Activated T-helper 1 cell treated with anti-CD3 and anti-CD28 coated beads, Interleukin-12 subunit alpha, Interleukin-12 subunit beta, Interleukin-2, Interleukin-4 antibody, amounts not matched to agents 30 ng/mL and 10 ng/mL and 1 ng/mL, durations not matched to agents 14 hours and 24 hours and 36 hours (primary cell): ENCODE results near the gene TSTD2. TPM values are rescaled to one million over a fixed set of nuclear protein-coding genes. Genes with fewer than 3 reads are reported as not detected.

Experiments used
- DNase-seq: peaks from one replicate; pipeline ENCODE4 v3.0.0; 2021; ENCODE audit warnings: low spot score
- H3K27ac Mint-ChIP-seq: one replicate; pipeline ENCODE4 v1.8.0; 2021; ENCODE audit warnings: mild to moderate bottlenecking, mixed read lengths
- H3K27me3 Mint-ChIP-seq: one replicate; pipeline ENCODE4 v1.8.0; 2022; ENCODE audit warnings: mild to moderate bottlenecking, moderate library complexity, mixed read lengths; ENCODE audit not compliant: insufficient read depth
- H3K36me3 Mint-ChIP-seq: one replicate; pipeline ENCODE4 v1.8.0; 2021; ENCODE audit warnings: low read depth, mixed read lengths
- H3K4me1 Mint-ChIP-seq: one replicate; pipeline ENCODE4 v1.8.0; 2021; ENCODE audit warnings: low read depth, mixed read lengths
- H3K4me3 Mint-ChIP-seq: one replicate; pipeline ENCODE4 v1.8.0; 2021; ENCODE audit warnings: mild to moderate bottlenecking, moderate library complexity, mixed read lengths
- H3K9me3 Mint-ChIP-seq: one replicate; pipeline ENCODE4 v1.8.0; 2021; ENCODE audit warnings: mixed read lengths
- intact Hi-C: fragments of 100-400 bp; cut with micrococcal nuclease; formaldehyde crosslinking; loops from one replicate; pipeline ENCODE4 v1.15.1; 2024
- total RNA-seq: library from RNA; stranded (reverse); gene quantifications from 2 replicates; pipeline ENCODE4 v1.2.3, GENCODE V29; 2022

Gene TSTD2
- total RNA-seq, 1 donor from 2014 or later, result 16.4 TPM

DNA sequence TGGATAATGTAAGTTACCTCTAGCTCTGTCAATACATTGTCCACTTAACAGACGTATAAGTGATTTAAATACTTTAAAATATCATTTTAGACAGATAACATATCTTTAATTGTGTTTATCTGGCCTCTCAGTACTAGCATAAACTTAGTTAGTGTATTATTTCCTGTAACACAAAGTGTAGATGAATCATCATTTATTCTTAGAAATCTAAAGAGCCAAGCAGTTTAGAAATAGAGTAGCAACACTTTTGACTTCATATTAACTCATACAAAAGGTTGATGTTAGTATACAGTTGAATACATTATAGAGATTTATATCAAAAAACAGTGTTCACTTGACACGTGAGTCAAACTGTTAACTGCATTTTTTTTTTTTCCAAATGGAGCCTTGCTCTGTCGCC is 18.5 kb upstream of the TSTD2 start:
- Mint-ChIP-seq H3K4me1 (peaks cover 9% of the 10 kb centered on the region), H3K27me3 (no peaks in the 10 kb centered on the region), H3K27ac (no peak overlapping the region), H3K4me3 (no peak overlapping the region), H3K36me3 (peaks cover 49% of the 10 kb centered on the region), H3K9me3 (no peaks in the 10 kb centered on the region)
- intact Hi-C loops, result no loop called here
- no peak for DNase-seq

DNA sequence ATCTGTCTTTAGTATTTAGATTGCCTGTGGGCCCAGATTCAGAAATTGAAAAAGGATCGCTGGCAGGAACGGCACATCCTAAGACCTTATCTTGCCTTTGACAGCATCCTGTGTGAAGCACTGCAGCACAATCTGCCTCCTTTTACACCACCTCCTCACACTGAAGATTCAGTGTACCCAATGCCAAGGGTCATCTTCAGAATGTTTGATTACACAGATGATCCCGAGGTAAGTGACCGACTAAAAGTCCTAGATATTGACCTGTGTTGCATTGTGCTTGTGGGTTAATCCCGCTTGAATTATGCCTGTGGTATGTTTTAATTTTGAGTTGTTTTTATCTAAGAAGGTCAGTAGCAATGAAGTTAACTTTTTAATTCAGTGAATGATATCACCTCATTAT is 14.8 kb upstream of the TSTD2 start:
- intact Hi-C loops, result no loop called here
- H3K27ac Mint-ChIP-seq, result no peak overlapping the region
- no peaks in the 10 kb centered on the region for H3K27me3 Mint-ChIP-seq
- H3K9me3 Mint-ChIP-seq, result no peaks in the 10 kb centered on the region
- peaks cover 45% of the 10 kb centered on the region for H3K36me3 Mint-ChIP-seq
- H3K4me3 Mint-ChIP-seq, result no peak overlapping the region
- peaks cover 9% of the 10 kb centered on the region for H3K4me1 Mint-ChIP-seq
- DNase-seq, result no peak

DNA sequence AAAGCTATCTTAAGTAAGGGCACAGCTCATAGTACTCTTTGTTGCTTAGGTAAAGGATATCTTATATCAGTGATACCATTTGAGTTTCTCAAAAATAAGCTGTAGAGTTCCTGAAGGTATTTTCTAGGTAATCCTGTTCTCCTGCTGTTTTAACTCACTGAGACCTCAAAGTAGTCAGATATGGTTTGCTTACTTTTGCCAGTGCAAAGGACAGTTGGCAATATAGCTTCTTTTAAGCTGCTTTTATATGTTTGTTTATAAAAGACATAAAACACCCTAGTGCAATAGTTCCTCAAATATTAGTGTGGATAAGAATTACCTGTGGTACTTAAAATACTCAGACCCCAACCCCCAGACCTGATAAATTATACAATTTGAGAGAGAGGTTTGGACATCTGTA is 12.6 kb upstream of the TSTD2 start:
- H3K27me3 Mint-ChIP-seq, result no peaks in the 10 kb centered on the region
- no peak overlapping the region for H3K27ac Mint-ChIP-seq
- H3K4me1 Mint-ChIP-seq, result peaks cover 5% of the 10 kb centered on the region
- H3K9me3 Mint-ChIP-seq, result no peaks in the 10 kb centered on the region
- no peak overlapping the region for H3K4me3 Mint-ChIP-seq
- DNase-seq, result no peak
- intact Hi-C loops, result no loop called here
- peaks cover 45% of the 10 kb centered on the region for H3K36me3 Mint-ChIP-seq

DNA sequence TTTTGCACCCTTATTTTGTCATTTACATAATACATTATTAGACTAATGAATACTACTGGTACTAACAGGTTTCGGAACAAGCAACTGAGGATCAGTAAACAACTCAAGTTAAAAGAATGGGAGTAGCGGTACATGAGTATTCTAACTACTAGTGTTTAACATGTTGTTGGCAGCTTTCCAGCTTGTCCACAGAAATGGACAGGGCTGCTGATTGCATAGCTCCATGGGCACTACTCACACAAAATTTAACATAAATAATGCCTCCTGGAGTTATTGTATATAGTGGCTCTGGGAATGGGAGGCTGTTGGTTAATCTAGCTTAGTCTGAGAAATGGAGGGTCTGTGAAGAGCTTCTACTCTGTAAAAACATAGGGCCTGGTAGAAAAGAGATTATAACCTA is 7.2 kb upstream of the TSTD2 start:
- intact Hi-C loops, result no loop called here
- H3K9me3 Mint-ChIP-seq, result no peaks in the 10 kb centered on the region
- no peak for DNase-seq
- H3K27ac Mint-ChIP-seq, result no peak overlapping the region
- H3K4me1 Mint-ChIP-seq, result peaks cover 46% of the 10 kb centered on the region
- H3K36me3 Mint-ChIP-seq, result peaks cover 36% of the 10 kb centered on the region
- no peaks in the 10 kb centered on the region for H3K27me3 Mint-ChIP-seq
- no peak overlapping the region for H3K4me3 Mint-ChIP-seq

DNA sequence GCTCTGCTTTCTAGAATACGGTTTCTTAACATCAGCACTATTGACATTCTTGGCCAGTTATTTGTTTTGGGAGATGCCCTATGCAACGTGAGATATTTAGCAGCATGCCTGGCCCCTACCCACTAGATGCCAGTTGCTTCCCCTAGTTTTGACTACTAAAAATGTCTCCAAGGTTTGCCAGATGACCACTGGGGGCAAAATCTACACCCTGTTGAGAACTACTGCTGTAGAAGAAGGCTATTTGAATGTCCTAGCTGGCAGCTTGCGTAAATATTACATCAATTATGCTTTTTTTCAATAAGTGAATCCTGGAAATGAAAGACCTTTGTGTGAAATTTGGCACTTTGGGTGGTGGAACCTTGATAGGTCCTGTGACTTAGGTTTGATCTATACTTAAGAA is 5.5 kb upstream of the TSTD2 start:
- peaks cover 36% of the 10 kb centered on the region for H3K36me3 Mint-ChIP-seq
- no peak for DNase-seq
- no peaks in the 10 kb centered on the region for H3K27me3 Mint-ChIP-seq
- H3K27ac Mint-ChIP-seq, result no peak overlapping the region
- no peak overlapping the region for H3K4me3 Mint-ChIP-seq
- H3K9me3 Mint-ChIP-seq, result no peaks in the 10 kb centered on the region
- intact Hi-C loops, result loop anchor here (5.0 to 10.0 kb wide), 3 partner anchors 44 to 864 kb away; partner anchors contain the start of gene ZNF510
- H3K4me1 Mint-ChIP-seq, result peaks cover 58% of the 10 kb centered on the region

DNA sequence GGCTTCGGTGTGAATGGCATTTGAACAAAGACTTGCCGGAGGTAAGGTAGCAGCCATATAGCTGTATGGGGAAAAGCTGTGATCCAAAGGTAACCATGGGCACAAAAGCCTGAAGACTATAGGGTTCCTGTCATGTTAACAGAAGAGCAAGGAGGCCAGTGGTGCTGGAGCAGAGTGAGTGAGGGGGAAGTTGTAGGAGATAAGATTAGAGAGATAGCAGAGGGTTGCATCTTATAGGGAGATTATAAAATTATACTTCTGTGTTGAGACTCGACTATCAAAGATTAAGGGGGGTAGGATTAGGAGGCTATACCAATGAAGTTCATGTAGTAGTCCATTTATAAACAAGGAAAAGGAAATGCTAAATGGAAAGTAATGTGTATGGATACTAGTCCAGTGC is 3.7 kb upstream of the TSTD2 start:
- peaks cover 66% of the 10 kb centered on the region for H3K4me1 Mint-ChIP-seq
- no peak for DNase-seq
- H3K27me3 Mint-ChIP-seq, result no peaks in the 10 kb centered on the region
- H3K27ac Mint-ChIP-seq, result no peak overlapping the region
- no peak overlapping the region for H3K4me3 Mint-ChIP-seq
- peaks cover 28% of the 10 kb centered on the region for H3K36me3 Mint-ChIP-seq
- intact Hi-C loops, result loop anchor here (5.0 to 10.0 kb wide), 3 partner anchors 45 to 862 kb away; partner anchors contain the start of gene ZNF510
- no peaks in the 10 kb centered on the region for H3K9me3 Mint-ChIP-seq

DNA sequence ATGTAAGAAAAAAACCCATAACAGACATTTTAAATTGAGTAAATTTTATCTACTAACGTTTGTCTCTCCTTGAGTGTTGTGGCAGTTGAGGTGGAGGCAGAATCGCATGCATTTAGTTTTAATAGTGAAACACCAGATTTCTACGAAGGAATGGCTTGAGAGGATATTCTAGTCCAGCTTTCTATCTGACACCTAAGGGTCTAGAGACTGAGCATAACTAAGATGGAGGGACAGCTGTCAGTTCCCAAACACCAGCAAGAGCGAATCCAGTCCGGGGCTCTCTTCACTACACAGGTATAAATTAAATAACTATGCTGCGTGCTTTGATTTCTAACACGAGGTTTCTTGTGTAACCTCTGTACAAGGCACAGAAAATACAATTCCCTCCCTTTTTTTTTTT is 1.9 kb upstream of the TSTD2 start:
- intact Hi-C loops, result loop anchor here (5.0 to 10.0 kb wide), 3 partner anchors 47 to 860 kb away; partner anchors contain the start of gene ZNF510

DNA sequence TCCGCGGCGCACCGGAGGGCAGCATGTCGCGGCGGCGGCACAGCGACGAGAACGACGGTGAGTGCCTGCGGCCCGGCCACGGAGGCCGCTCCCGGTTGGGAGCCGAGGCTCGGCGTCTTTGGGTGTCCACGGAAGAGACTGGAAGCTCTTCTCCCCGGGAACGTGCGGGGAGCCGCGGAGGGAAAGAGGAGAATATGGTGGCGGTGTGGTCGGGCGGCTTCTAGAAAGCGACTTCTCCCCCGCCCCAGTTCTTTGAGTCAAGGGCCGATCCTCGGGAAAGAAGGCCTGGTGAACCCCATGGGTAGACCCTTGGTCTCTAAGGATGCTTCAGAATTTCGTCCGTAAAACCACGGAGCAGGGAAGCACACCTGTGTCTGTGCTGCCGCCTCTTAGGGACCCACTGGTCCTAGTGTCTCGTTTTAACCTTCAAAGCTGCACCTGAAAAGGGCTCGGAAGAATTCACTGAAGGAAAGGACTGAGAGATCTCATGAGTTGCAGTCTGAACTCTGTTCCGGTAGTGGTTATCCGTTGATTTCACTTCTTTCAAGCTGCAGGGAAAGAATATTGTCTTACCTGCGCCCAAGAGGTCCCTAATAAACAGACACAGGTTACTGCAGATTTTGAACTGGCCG is 807 bp upstream of the TSTD2 start:
- H3K9me3 Mint-ChIP-seq, result no peaks in the 10 kb centered on the region
- peaks cover 17% of the 10 kb centered on the region for H3K36me3 Mint-ChIP-seq
- intact Hi-C loops, result loop anchor here (1.0 to 10.0 kb wide), 11 partner anchors 19 to 1215 kb away; partner anchors contain the start of genes TRMO, XPA, ZNF367 and ZNF510
- H3K27ac Mint-ChIP-seq, result peak overlapping the region; percentile 99
- peak overlapping the region; percentile 94 for H3K4me3 Mint-ChIP-seq
- peaks cover 56% of the 10 kb centered on the region for H3K4me1 Mint-ChIP-seq
- no peak for DNase-seq
- H3K27me3 Mint-ChIP-seq, result no peaks in the 10 kb centered on the region

More for the DNA sequence above, 1.9 kb upstream of the TSTD2 start:
- H3K27ac Mint-ChIP-seq, result peak overlapping the region; percentile 53
- H3K27me3 Mint-ChIP-seq, result no peaks in the 10 kb centered on the region
- peak overlapping the region; percentile 94 for H3K4me3 Mint-ChIP-seq
- H3K36me3 Mint-ChIP-seq, result peaks cover 20% of the 10 kb centered on the region
- DNase-seq, result no peak
- peaks cover 60% of the 10 kb centered on the region for H3K4me1 Mint-ChIP-seq
- no peaks in the 10 kb centered on the region for H3K9me3 Mint-ChIP-seq

DNA sequence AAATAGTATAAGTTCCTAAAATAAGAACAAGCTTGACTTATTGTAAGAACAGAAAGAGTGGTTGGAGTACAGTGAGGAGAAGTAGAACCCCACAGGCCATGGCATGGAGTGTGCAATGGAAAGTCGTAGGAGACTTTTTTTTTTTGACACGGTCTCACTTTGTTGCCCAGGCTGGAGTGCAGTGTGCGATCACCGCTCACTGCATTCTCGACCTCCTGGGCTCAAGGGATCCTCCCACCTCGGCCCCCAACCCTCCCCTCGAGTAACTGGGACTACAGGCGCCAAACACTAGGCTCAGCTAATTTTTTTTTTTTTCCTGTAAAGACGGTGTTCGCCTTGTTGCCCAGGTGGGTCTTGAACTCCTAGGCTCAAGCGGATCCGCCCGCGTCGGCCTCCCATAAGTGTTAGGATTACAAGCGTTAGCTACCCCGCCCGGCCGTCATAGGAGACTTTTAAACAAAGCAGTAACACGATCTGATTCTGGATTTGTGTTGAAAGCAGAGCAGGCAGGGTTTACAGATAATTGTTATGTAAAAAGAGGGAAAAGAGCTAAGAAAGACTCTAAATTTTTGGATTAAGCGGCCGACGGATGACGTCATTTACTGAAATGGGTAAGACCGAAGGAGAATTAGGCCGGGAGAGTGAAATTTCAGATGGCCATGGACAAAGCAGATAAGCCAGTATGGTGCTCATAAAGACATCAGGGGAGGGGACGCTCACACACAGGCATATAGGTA is 752 bp downstream of the TSTD2 start:
- Mint-ChIP-seq H3K9me3 (no peaks in the 10 kb centered on the region), H3K27ac (peak overlapping the region; percentile 99), H3K27me3 (no peaks in the 10 kb centered on the region), H3K4me3 (peak overlapping the region; percentile 94), H3K4me1 (peaks cover 40% of the 10 kb centered on the region), H3K36me3 (peaks cover 16% of the 10 kb centered on the region)
- DNase-seq, result peak; percentile 2
- intact Hi-C loops, result loop anchor here (1.0 to 10.0 kb wide), 5 partner anchors 221 to 1214 kb away; partner anchors contain the start of genes ZNF367 and ZNF510

DNA sequence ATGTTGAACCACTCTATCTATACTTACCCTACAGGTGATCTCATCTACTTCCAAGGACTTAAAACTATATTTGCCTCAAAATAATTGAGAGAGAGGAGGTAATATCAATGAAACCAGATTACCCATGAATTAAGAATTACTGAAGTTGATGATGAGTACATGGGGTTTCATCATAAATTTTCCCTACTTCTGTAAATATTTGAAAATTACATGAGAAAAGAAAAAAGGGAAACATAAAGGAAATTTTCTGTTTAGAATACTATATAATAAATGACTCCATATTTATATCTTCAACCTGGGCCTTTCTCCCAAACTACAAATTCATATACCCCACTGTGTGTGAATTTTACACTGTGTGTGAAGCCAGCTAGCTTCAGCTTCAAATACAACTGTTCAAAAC is 2.6 kb downstream of the TSTD2 start:
- DNase-seq, result no peak
- Mint-ChIP-seq H3K27me3 (no peaks in the 10 kb centered on the region), H3K36me3 (peaks cover 9% of the 10 kb centered on the region), H3K4me3 (no peak overlapping the region), H3K4me1 (peaks cover 25% of the 10 kb centered on the region), H3K27ac (no peak overlapping the region), H3K9me3 (no peaks in the 10 kb centered on the region)
- intact Hi-C loops, result loop anchor here (5.0 to 10.0 kb wide), 3 partner anchors 277 to 856 kb away; partner anchors contain the start of gene ZNF510

DNA sequence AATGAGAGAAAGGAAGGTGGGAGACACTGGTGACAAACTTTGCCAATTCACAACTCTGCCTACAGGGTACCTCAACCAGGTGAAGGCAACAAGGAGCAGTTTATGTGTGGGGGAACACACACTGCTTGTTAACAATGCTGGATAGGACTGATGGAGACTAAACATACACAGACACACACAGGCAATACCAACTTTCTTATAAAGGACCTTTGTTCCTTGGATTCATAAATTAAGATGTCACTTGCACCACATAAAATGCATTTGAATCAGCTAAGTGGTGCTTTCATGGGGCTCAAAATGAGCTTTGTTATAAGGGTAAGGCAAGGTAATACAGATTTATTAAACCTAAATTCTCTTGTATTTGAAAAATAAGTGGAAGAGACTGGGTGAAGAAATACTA is 4.0 kb downstream of the TSTD2 start:
- H3K9me3 Mint-ChIP-seq, result no peaks in the 10 kb centered on the region
- intact Hi-C loops, result no loop called here
- no peak for DNase-seq
- no peaks in the 10 kb centered on the region for H3K27me3 Mint-ChIP-seq
- peaks cover 10% of the 10 kb centered on the region for H3K4me1 Mint-ChIP-seq
- peaks cover 4% of the 10 kb centered on the region for H3K36me3 Mint-ChIP-seq
- H3K27ac Mint-ChIP-seq, result no peak overlapping the region
- H3K4me3 Mint-ChIP-seq, result no peak overlapping the region

DNA sequence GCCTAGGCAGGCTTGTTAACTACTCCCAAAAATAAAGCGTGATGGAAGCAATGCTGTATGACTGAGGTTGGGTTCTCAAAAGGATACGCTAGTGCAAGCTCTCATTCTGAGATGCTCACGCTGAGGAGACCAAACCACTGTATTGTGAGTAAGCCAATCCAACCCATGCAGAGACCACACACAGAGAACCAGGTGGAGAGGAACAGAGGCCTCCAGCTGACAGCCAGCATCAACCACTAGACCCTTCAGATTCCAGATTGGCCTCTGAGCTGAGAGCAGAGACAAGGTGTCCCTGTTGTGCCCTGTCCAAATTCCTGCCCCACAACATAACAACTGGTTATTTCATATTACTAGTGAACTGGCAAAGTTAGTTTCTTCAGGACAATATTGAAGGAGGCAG is 4.5 kb downstream of the TSTD2 start:
- intact Hi-C loops, result no loop called here
- Mint-ChIP-seq H3K27me3 (no peaks in the 10 kb centered on the region), H3K27ac (no peak overlapping the region), H3K36me3 (peaks cover 4% of the 10 kb centered on the region), H3K4me3 (no peak overlapping the region), H3K9me3 (no peaks in the 10 kb centered on the region), H3K4me1 (peaks cover 9% of the 10 kb centered on the region)
- no peak for DNase-seq

DNA sequence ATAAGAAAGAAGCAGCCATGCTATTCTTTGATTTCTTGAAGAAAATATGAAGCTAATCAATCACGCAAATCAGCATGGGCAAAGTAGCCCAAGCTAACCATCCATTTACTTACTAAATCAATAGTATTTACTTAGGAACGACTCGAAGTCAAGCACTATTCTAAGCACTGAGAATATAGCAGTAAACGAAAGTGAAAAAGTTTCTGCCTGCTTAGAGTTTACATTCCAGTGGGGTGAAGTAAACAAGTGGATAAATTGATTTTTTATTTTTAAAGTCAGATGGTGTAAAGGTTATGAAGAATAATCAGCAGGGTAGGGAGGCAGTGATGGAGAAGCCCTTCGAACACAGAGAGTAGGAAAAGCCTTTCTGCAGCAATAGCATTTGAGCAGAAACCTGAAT is 5.5 kb downstream of the TSTD2 start:
- no peak for DNase-seq
- Mint-ChIP-seq H3K27me3 (no peaks in the 10 kb centered on the region), H3K4me1 (peaks cover 9% of the 10 kb centered on the region), H3K4me3 (no peak overlapping the region), H3K27ac (no peak overlapping the region), H3K36me3 (peaks cover 9% of the 10 kb centered on the region), H3K9me3 (no peaks in the 10 kb centered on the region)
- intact Hi-C loops, result no loop called here
